ENCODE measurements around the gene DNM1L. TPM values are rescaled to one million over a fixed set of nuclear protein-coding genes. Genes with fewer than 3 reads are reported as not detected.

DNM1L gene
- total and polyA plus RNA-seq, 7 donors, result 13.8 to 77.2 (median 67.3) TPM

GRCh38 chr12:32776258-32776657 lies 97.2 kb downstream of the DNM1L start:
- Histone ChIP-seq H3K27ac (no peak overlapping the region), H3K4me1 (no peaks in the 10 kb centered on the region), H3K27me3 (no peaks in the 10 kb centered on the region), H3K36me3 (no peaks in the 10 kb centered on the region), H3K4me3 (no peak overlapping the region), H3K9me3 (no peaks in the 10 kb centered on the region)
- 30 to 73% methylated on average over 4 of the region's 4 CpGs for WGBS, 2 donors
- no peak for TF ChIP-seq POLR2A (IDR thresholded peaks at IDR 0.05)
- TF ChIP-seq, protein P1, sequence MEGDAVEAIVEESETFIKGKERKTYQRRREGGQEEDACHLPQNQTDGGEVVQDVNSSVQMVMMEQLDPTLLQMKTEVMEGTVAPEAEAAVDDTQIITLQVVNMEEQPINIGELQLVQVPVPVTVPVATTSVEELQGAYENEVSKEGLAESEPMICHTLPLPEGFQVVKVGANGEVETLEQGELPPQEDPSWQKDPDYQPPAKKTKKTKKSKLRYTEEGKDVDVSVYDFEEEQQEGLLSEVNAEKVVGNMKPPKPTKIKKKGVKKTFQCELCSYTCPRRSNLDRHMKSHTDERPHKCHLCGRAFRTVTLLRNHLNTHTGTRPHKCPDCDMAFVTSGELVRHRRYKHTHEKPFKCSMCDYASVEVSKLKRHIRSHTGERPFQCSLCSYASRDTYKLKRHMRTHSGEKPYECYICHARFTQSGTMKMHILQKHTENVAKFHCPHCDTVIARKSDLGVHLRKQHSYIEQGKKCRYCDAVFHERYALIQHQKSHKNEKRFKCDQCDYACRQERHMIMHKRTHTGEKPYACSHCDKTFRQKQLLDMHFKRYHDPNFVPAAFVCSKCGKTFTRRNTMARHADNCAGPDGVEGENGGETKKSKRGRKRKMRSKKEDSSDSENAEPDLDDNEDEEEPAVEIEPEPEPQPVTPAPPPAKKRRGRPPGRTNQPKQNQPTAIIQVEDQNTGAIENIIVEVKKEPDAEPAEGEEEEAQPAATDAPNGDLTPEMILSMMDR (IDR thresholded peaks at IDR 0.05), result no peak
- no peak for TF ChIP-seq POLR2AphosphoS5 (IDR thresholded peaks at IDR 0.05)
- TF ChIP-seq EP300 (IDR thresholded peaks at IDR 0.05), result no peak
- intact Hi-C loops (cut with DNase I), result no loop called here
- no peak for DNase-seq

DNA sequence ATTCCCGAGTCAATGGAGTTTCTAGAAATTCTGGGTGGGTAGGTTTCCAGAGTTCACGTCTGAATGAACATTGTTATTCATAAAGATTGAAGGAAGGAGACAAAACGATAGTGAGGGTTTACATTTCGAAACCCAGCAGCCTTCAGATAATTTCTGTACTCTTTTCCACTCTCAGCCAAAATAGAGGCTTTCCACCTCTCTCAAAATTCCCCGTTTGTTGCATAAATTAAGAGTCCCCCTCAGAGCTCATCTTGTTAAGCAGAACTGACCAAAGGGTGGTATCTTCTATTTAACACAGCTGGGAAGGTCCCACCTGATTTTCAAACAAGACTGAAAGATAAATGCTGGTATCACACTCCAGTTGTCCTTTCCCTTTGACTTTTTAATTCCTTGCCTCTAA lies 98.1 kb downstream of the DNM1L start:
- no peak for TF ChIP-seq EP300 (IDR thresholded peaks at IDR 0.05)
- no peak for TF ChIP-seq POLR2A (IDR thresholded peaks at IDR 0.05)
- TF ChIP-seq, protein P1 (IDR thresholded peaks at IDR 0.05), result no peak
- no peak for TF ChIP-seq POLR2AphosphoS5 (IDR thresholded peaks at IDR 0.05)
- H3K4me3 ChIP-seq, result no peak overlapping the region
- intact Hi-C loops (cut with DNase I), result no loop called here
- no peaks in the 10 kb centered on the region for H3K4me1 ChIP-seq
- H3K27ac ChIP-seq, result no peak overlapping the region
- no peak for DNase-seq
- no peaks in the 10 kb centered on the region for H3K36me3 ChIP-seq
- H3K27me3 ChIP-seq, result no peaks in the 10 kb centered on the region
- WGBS, 2 donors, result 78 to 79% methylated on average over 5 of the region's 5 CpGs
- H3K9me3 ChIP-seq, result no peaks in the 10 kb centered on the region

- Histone ChIP-seq H3K4me3 (no peak overlapping the region), H3K4me1 (no peaks in the 10 kb centered on the region), H3K27me3 (no peaks in the 10 kb centered on the region), H3K27ac (no peak overlapping the region), H3K36me3 (no peaks in the 10 kb centered on the region), H3K9me3 (no peaks in the 10 kb centered on the region)
- TF ChIP-seq POLR2AphosphoS5 (IDR thresholded peaks at IDR 0.05) (no peak), POLR2A (IDR thresholded peaks at IDR 0.05) (no peak), EP300 (IDR thresholded peaks at IDR 0.05) (no peak)
- TF ChIP-seq, protein P1 (IDR thresholded peaks at IDR 0.05), result no peak
- no peak for DNase-seq
- intact Hi-C loops (cut with DNase I), result no loop called here
- WGBS, 2 donors, result 84 to 90% methylated on average over 6 of the region's 6 CpGs
Observed at GRCh38 chr12:32777691-32778175, 98.6 kb downstream of the DNM1L start.

- H3K9me3 ChIP-seq, result no peaks in the 10 kb centered on the region
- WGBS, 2 donors, result 70 to 83% methylated on average over 1 of the region's 1 CpG
- TF ChIP-seq EP300 (IDR thresholded peaks at IDR 0.05) (no peak), POLR2AphosphoS5 (IDR thresholded peaks at IDR 0.05) (no peak), POLR2A (IDR thresholded peaks at IDR 0.05) (no peak)
- TF ChIP-seq, protein P1 (IDR thresholded peaks at IDR 0.05), result no peak
- no peaks in the 10 kb centered on the region for H3K4me1 ChIP-seq
- no peak for DNase-seq
- H3K36me3 ChIP-seq, result no peaks in the 10 kb centered on the region
- H3K4me3 ChIP-seq, result no peak overlapping the region
- no peak overlapping the region for H3K27ac ChIP-seq
- intact Hi-C loops (cut with DNase I), result no loop called here
- no peaks in the 10 kb centered on the region for H3K27me3 ChIP-seq
Observed at GRCh38 chr12:32780071-32780470, 101.0 kb downstream of the DNM1L start.

DNA sequence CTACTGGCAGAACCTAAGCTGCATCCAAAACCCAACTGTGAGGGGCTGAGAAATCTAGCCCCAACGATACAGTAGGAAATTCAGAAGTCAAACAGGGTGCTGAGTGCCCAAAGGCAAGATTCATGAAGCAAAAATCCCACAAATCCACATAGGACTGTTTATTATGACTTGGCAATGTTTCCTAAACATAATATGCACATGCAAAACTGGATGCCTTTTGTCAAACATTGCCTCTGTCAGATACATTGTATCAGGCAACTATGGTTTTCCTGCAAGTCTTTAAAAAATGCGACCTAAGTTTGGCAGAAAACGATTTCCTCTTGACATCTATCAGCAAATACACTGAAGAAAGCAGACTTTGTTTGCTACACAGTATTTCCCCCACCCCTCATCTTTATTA lies 103.9 kb downstream of the DNM1L start:
- no peaks in the 10 kb centered on the region for H3K27me3 ChIP-seq
- TF ChIP-seq, protein P1 (IDR thresholded peaks at IDR 0.05), result no peak
- TF ChIP-seq POLR2AphosphoS5 (IDR thresholded peaks at IDR 0.05) (no peak), POLR2A (IDR thresholded peaks at IDR 0.05) (no peak)
- H3K9me3 ChIP-seq, result no peaks in the 10 kb centered on the region
- H3K4me3 ChIP-seq, result no peak overlapping the region
- intact Hi-C loops (cut with DNase I), result no loop called here
- H3K36me3 ChIP-seq, result no peaks in the 10 kb centered on the region
- H3K27ac ChIP-seq, result no peak overlapping the region
- no peaks in the 10 kb centered on the region for H3K4me1 ChIP-seq
- no peak for DNase-seq
- 65 to 72% methylated on average over 3 of the region's 3 CpGs for WGBS, 2 donors
